ENCODE data around the gene FTO.
"Not testable (repeated sequence)": the region's sequence is repeated elsewhere in the genome, so short reads cannot be mapped to it uniquely, and the experiment has no call there.

FTO gene

GRCh38 chr16:53703590-53704444 is at the start of gene FTO, which contains the start of gene RPGRIP1L:
TSS of gene FTO (plus strand) at chr16:53704156.
TSS of gene RPGRIP1L (minus strand) at chr16:53703859. CDS start at chr16:53700723, 3,136 bp downstream.
- DNase-seq (ENCODE audit: low read depth in 2 of 3, low spot score in 1 of 3), result peak; percentile 97 to 99 (median 98)

- DNase-seq (ENCODE audit: low read depth in 2 of 3, low spot score in 1 of 3), result no peak
These were observed 49.0 kb upstream of the FTO start for GRCh38 chr16:53654946-53655345.

- DNase-seq (ENCODE audit: low read depth in 2 of 3, low spot score in 1 of 3), result no peak
These were observed 41.9 kb upstream of the FTO start for GRCh38 chr16:53662072-53662471.

- peak in 1 of 3 donors; percentile 2 for DNase-seq (ENCODE audit: low read depth in 2 of 3, low spot score in 1 of 3)
These were observed 39.1 kb upstream of the FTO start for GRCh38 chr16:53664724-53665345.

- DNase-seq (ENCODE audit: low read depth in 2 of 3, low spot score in 1 of 3), result no peak
These were observed 37.1 kb upstream of the FTO start for GRCh38 chr16:53666786-53667415.

- no peak for DNase-seq (ENCODE audit: low read depth in 2 of 3, low spot score in 1 of 3)
These were observed 35.1 kb upstream of the FTO start for GRCh38 chr16:53668869-53669268.

GRCh38 chr16:53672461-53672860 is 31.5 kb upstream of the FTO start:
- no peak for DNase-seq (ENCODE audit: low read depth in 2 of 3, low spot score in 1 of 3)

- DNase-seq (ENCODE audit: low read depth in 2 of 3, low spot score in 1 of 3), result no peak
These were observed 30.8 kb upstream of the FTO start for GRCh38 chr16:53673189-53673588.

GRCh38 chr16:53678155-53678554 is 25.8 kb upstream of the FTO start:
- DNase-seq (ENCODE audit: low read depth in 2 of 3, low spot score in 1 of 3), result no peak

- no peak for DNase-seq (ENCODE audit: low read depth in 2 of 3, low spot score in 1 of 3)
These were observed 25.1 kb upstream of the FTO start for GRCh38 chr16:53678756-53679343.

GRCh38 chr16:53680756-53681155 is 23.2 kb upstream of the FTO start:
- no peak for DNase-seq (ENCODE audit: low read depth in 2 of 3, low spot score in 1 of 3)

- DNase-seq (ENCODE audit: low read depth in 2 of 3, low spot score in 1 of 3), result no peak
These were observed 22.6 kb upstream of the FTO start for GRCh38 chr16:53681354-53681753.

- not testable (repeated sequence) for DNase-seq (ENCODE audit: low read depth in 2 of 3, low spot score in 1 of 3)
These were observed 18.6 kb upstream of the FTO start for GRCh38 chr16:53685334-53685733.

- DNase-seq (ENCODE audit: low read depth in 2 of 3, low spot score in 1 of 3), result no peak
These were observed 17.2 kb upstream of the FTO start for GRCh38 chr16:53686710-53687109.

GRCh38 chr16:53689636-53690035 is 14.3 kb upstream of the FTO start:
- no peak for DNase-seq (ENCODE audit: low read depth in 2 of 3, low spot score in 1 of 3)

- DNase-seq (ENCODE audit: low read depth in 2 of 3, low spot score in 1 of 3), result no peak
These were observed 13.2 kb upstream of the FTO start for GRCh38 chr16:53690771-53691170.

GRCh38 chr16:53692146-53692545 is 11.8 kb upstream of the FTO start:
- DNase-seq (ENCODE audit: low read depth in 2 of 3, low spot score in 1 of 3), result no peak

- DNase-seq (ENCODE audit: low read depth in 2 of 3, low spot score in 1 of 3), result no peak
These were observed 10.6 kb upstream of the FTO start for GRCh38 chr16:53693320-53693719.

GRCh38 chr16:53695070-53695469 is 8.9 kb upstream of the FTO start:
- no peak for DNase-seq (ENCODE audit: low read depth in 2 of 3, low spot score in 1 of 3)

GRCh38 chr16:53698271-53698670 is 5.7 kb upstream of the FTO start:
- DNase-seq (ENCODE audit: low read depth in 2 of 3, low spot score in 1 of 3), result not testable (repeated sequence)

- DNase-seq (ENCODE audit: low read depth in 2 of 3, low spot score in 1 of 3), result no peak
These were observed 473 bp downstream of the FTO start for GRCh38 chr16:53704445-53704813.

GRCh38 chr16:53707671-53708070 is 3.7 kb downstream of the FTO start:
- DNase-seq (ENCODE audit: low read depth in 2 of 3, low spot score in 1 of 3), result no peak
